Measurements from ENCODE around the gene SSC5D. TPM values are rescaled to one million over a fixed set of nuclear protein-coding genes. Genes with fewer than 3 reads are reported as not detected.
A peak's percentile ranks its signal among the peaks of the same experiment; 100 is the strongest.

SSC5D gene
- total and polyA plus RNA-seq, 2 donors (not counting 1 experiment from before 2014, with no cell fraction given), result 3.0 to 19.7 TPM

DNA sequence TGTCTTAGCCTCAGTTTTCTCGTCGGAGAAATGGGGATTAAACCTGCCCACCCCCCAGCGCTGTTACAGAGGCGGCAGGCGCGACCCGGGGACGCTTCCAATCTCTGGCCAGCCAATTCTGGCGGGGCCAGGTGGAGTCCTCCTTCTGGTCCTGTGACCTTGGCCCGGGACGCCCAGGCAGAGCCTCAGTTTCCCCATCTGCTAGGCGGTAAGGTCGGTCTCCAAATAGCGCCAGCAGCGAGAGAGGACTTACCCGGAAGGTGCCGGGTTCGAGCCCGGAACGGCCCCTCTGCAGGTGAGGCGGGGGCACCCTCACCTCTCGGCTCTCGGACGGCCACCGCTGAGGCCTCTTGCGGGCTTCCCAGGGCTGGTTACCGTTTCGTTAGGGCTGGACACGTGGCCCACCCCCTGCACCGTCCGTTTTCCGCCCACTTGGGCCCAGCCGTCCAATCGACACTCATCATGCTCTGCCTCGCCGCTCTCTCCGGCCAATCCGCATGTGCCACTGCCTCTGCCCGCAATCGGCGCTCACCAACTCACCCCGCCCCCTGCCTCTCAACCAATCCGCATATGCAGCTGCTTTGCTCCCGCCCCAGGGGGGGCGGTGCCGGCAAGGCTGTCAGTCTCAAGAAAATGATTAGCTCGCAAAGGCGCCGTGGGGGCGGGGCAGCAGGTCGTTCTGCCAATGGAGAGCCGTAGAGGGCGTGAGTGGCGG is 26.8 kb upstream of the SSC5D start, which contains the start of gene ISOC2:
Gene ISOC2 (minus strand): TSS at position 384 of the 715 bp plus-strand sequence. CDS start 5,156 bp downstream, outside the sequence.
- Histone ChIP-seq H3K27ac (ENCODE audit: insufficient read depth, low read length) (peak within 1 kb of the TSS; percentile 93), H4K20me1 (ENCODE audit: control insufficient read depth, extremely low read depth, insufficient read depth, low read length) (no peaks in the 10 kb centered on the region), H2AFZ (ENCODE audit: low read length) (peak within 1 kb of the TSS; percentile 89), H3K27me3 (ENCODE audit: control insufficient read depth, insufficient read depth, low read length) (no peaks in the 10 kb centered on the region), H3K79me2 (ENCODE audit: control insufficient read depth, insufficient read depth, low read length) (no peaks in the 10 kb centered on the region), H3K4me3 (replicated peaks in 1 of 4; ENCODE audit: control extremely low read depth in 1 of 4, insufficient read depth in 1 of 4, low read depth in 3 of 4, low read length in 4 of 4) (peak within 1 kb of the TSS; percentile 75 to 95 (median 91)), H3K9ac (ENCODE audit: insufficient read depth, low read length) (peak within 1 kb of the TSS; percentile 88), H3K36me3 (ENCODE audit: control insufficient read depth, insufficient read depth, low read length) (no peaks in the 10 kb centered on the region), H3K9me3 (ENCODE audit: control insufficient read depth, insufficient read depth, low read depth, low read length) (no peaks in the 10 kb centered on the region), H3K4me2 (ENCODE audit: extremely low read depth, insufficient read depth, low read length) (peak within 1 kb of the TSS; percentile 99), H3K4me1 (ENCODE audit: control insufficient read depth, extremely low read depth, insufficient read depth, low read length) (peaks cover 8% of the 10 kb centered on the region)
- DNase-seq (ENCODE audit: low read depth in 2 of 2), result peak; percentile 99 to 100
- TF ChIP-seq EZH2 (IDR thresholded peaks at IDR 0.05; ENCODE audit: low read length, missing control alignments), result no peak
- no peak for TF ChIP-seq CTCF (conservative IDR thresholded peaks at IDR 0.05 in 1 of 2, IDR thresholded peaks at IDR 0.05 in 1 of 2; ENCODE audit: low read depth in 1 of 2, low read length in 2 of 2)

- no peaks in the 10 kb centered on the region for H3K9me3 ChIP-seq (ENCODE audit: control insufficient read depth, insufficient read depth, low read depth, low read length)
- H2AFZ ChIP-seq (ENCODE audit: low read length), result peak overlapping the region; percentile 89
- no peaks in the 10 kb centered on the region for H3K79me2 ChIP-seq (ENCODE audit: control insufficient read depth, insufficient read depth, low read length)
- H3K27me3 ChIP-seq (ENCODE audit: control insufficient read depth, insufficient read depth, low read length), result no peaks in the 10 kb centered on the region
- H3K4me1 ChIP-seq (ENCODE audit: control insufficient read depth, extremely low read depth, insufficient read depth, low read length), result peaks cover 8% of the 10 kb centered on the region
- TF ChIP-seq CTCF (conservative IDR thresholded peaks at IDR 0.05 in 1 of 2, IDR thresholded peaks at IDR 0.05 in 1 of 2; ENCODE audit: low read depth in 1 of 2, low read length in 2 of 2) (no peak), EZH2 (IDR thresholded peaks at IDR 0.05; ENCODE audit: low read length, missing control alignments) (no peak)
- no peaks in the 10 kb centered on the region for H4K20me1 ChIP-seq (ENCODE audit: control insufficient read depth, extremely low read depth, insufficient read depth, low read length)
- no peaks in the 10 kb centered on the region for H3K36me3 ChIP-seq (ENCODE audit: control insufficient read depth, insufficient read depth, low read length)
- peak; percentile 31 to 48 for DNase-seq (ENCODE audit: low read depth in 2 of 2)
- peak overlapping the region; percentile 99 for H3K4me2 ChIP-seq (ENCODE audit: extremely low read depth, insufficient read depth, low read length)
- H3K9ac ChIP-seq (ENCODE audit: insufficient read depth, low read length), result peak overlapping the region; percentile 55
- peak overlapping the region; percentile 73 for H3K27ac ChIP-seq (ENCODE audit: insufficient read depth, low read length)
- peak overlapping the region; percentile 57 to 76 (median 72) for H3K4me3 ChIP-seq (replicated peaks in 1 of 4; ENCODE audit: control extremely low read depth in 1 of 4, insufficient read depth in 1 of 4, low read depth in 3 of 4, low read length in 4 of 4)
Observed at GRCh38 chr19:55461974-55462626, 26.1 kb upstream of the SSC5D start.

- Histone ChIP-seq H3K79me2 (ENCODE audit: control insufficient read depth, insufficient read depth, low read length) (no peaks in the 10 kb centered on the region), H3K9ac (ENCODE audit: insufficient read depth, low read length) (no peak overlapping the region), H2AFZ (ENCODE audit: low read length) (no peak overlapping the region), H3K4me2 (ENCODE audit: extremely low read depth, insufficient read depth, low read length) (no peak overlapping the region), H3K9me3 (ENCODE audit: control insufficient read depth, insufficient read depth, low read depth, low read length) (no peaks in the 10 kb centered on the region), H4K20me1 (ENCODE audit: control insufficient read depth, extremely low read depth, insufficient read depth, low read length) (no peaks in the 10 kb centered on the region), H3K4me3 (replicated peaks in 1 of 4; ENCODE audit: control extremely low read depth in 1 of 4, insufficient read depth in 1 of 4, low read depth in 3 of 4, low read length in 4 of 4) (no peak overlapping the region), H3K4me1 (ENCODE audit: control insufficient read depth, extremely low read depth, insufficient read depth, low read length) (peaks cover 10% of the 10 kb centered on the region), H3K27me3 (ENCODE audit: control insufficient read depth, insufficient read depth, low read length) (no peaks in the 10 kb centered on the region), H3K27ac (ENCODE audit: insufficient read depth, low read length) (no peak overlapping the region), H3K36me3 (ENCODE audit: control insufficient read depth, insufficient read depth, low read length) (no peaks in the 10 kb centered on the region)
- no peak for DNase-seq (ENCODE audit: low read depth in 2 of 2)
- TF ChIP-seq CTCF (conservative IDR thresholded peaks at IDR 0.05 in 1 of 2, IDR thresholded peaks at IDR 0.05 in 1 of 2; ENCODE audit: low read depth in 1 of 2, low read length in 2 of 2), result no peak
- no peak for TF ChIP-seq EZH2 (IDR thresholded peaks at IDR 0.05; ENCODE audit: low read length, missing control alignments)
Observed at GRCh38 chr19:55462722-55463121, 25.5 kb upstream of the SSC5D start.

Measured in fibroblast of lung (primary cell).